OCI-LY7 (cell line): ENCODE results near the gene SERHL2. TPM values are rescaled to one million over a fixed set of nuclear protein-coding genes. Genes with fewer than 3 reads are reported as not detected.

ENCODE experiments used
- BruUV-seq: library from RNA; stranded (reverse); fragments of 400-500 nt; replicated peaks from 2 replicates; lab custom pipeline; 2021; lab: Mats Ljungman, UMichigan
- CTCF ChIA-PET: fragments of 300-600 bp; sonication (Branson Sonifier 250); formaldehyde crosslinking; loops from one replicate; lab custom pipeline; 2022; ENCODE audit warnings: antibody characterized with exemption; ENCODE audit not compliant: unreplicated experiment; lab: Charles Lee
- POLR2A ChIA-PET: fragments of 300-600 bp; sonication (Branson Sonifier 250); formaldehyde crosslinking; loops from one replicate; lab custom pipeline; 2022; ENCODE audit warnings: antibody characterized with exemption; lab: Charles Lee
- DNase-seq: peaks from one replicate; pipeline ENCODE4 v3.0.0-alpha.2; 2015; ENCODE audit warnings: low spot score
- H2AFZ ChIP-seq: fragments of 200-600 bp; sonication (generic), shearing (Covaris generic); 2 replicates; pipeline ENCODE4 v1.6.1; 2014; ENCODE audit warnings: mild to moderate bottlenecking, antibody characterized with exemption, low read length, moderate library complexity
- H3K27ac ChIP-seq: fragments of 200-600 bp; sonication (generic); 2 replicates; pipeline ENCODE4 v1.5.1; 2014; ENCODE audit warnings: mixed run types, low read depth, mild to moderate bottlenecking, moderate library complexity, low read length, inconsistent platforms; ENCODE audit not compliant: poor library complexity, severe bottlenecking
- H3K36me3 ChIP-seq: fragments of 200-600 bp; sonication (generic); 2 replicates; pipeline ENCODE4 v1.6.1; 2014; ENCODE audit warnings: mild to moderate bottlenecking, antibody characterized with exemption, low read length, moderate library complexity, mixed read lengths; ENCODE audit not compliant: insufficient read depth
- H3K4me1 ChIP-seq: fragments of 200-600 bp; sonication (generic); 2 replicates; pipeline ENCODE4 v1.5.1; 2014; ENCODE audit warnings: mild to moderate bottlenecking, low read length; ENCODE audit not compliant: insufficient read depth, poor library complexity, severe bottlenecking
- H3K4me2 ChIP-seq: fragments of 200-600 bp; sonication (generic); 2 replicates; pipeline ENCODE4 v1.6.1; 2014; ENCODE audit warnings: mild to moderate bottlenecking, low read length
- H3K4me3 ChIP-seq: fragments of 200-600 bp; sonication (generic); 2 replicates; pipeline ENCODE4 v1.5.1; 2014; ENCODE audit warnings: mild to moderate bottlenecking, low read depth, low read length; ENCODE audit not compliant: poor library complexity, severe bottlenecking
- H3K79me2 ChIP-seq: fragments of 200-600 bp; sonication (generic); 2 replicates; pipeline ENCODE4 v1.6.1; 2016; ENCODE audit warnings: low read depth, mild to moderate bottlenecking, low read length, moderate library complexity, mixed read lengths; ENCODE audit not compliant: insufficient read depth
- H3K9me2 ChIP-seq: fragments of 200-600 bp; sonication (generic); 2 replicates; pipeline ENCODE4 v1.6.1; 2016; ENCODE audit warnings: mild to moderate bottlenecking, low read length, mixed read lengths; ENCODE audit not compliant: insufficient read depth
- H3K9me3 ChIP-seq: fragments of 200-600 bp; sonication (generic); 2 replicates; pipeline ENCODE4 v1.6.1; 2014; ENCODE audit warnings: mild to moderate bottlenecking, mixed run types, low read length, mixed read lengths
- H4K20me1 ChIP-seq: fragments of 200-600 bp; sonication (generic); 2 replicates; pipeline ENCODE4 v1.6.1; 2014; ENCODE audit warnings: mild to moderate bottlenecking, antibody characterized with exemption, low read length, moderate library complexity, mixed read lengths; ENCODE audit not compliant: insufficient read depth
- CTCF ChIP-seq: fragments of 200-600 bp; sonication (generic); conservative IDR thresholded peaks from 2 replicates; pipeline ENCODE4 v1.5.1; 2014; ENCODE audit warnings: mild to moderate bottlenecking, antibody characterized with exemption, low read length, moderate library complexity, mixed read lengths
- EZH2phosphoT487 ChIP-seq: fragments of 200-600 bp; sonication (generic); IDR thresholded peaks from 2 replicates; pipeline ENCODE4 v1.6.1; 2018; ENCODE audit warnings: low read depth, borderline replicate concordance, mild to moderate bottlenecking, mixed run types, antibody characterized with exemption, low read length, moderate library complexity, mixed read lengths
- intact Hi-C: fragments of 100-400 bp; cut with micrococcal nuclease; formaldehyde crosslinking; loops from one replicate; pipeline ENCODE4 v1.10.0; 2022; ENCODE audit not compliant: unreplicated experiment
- total RNA-seq, 2 experiments: library from RNA; depleted of rRNA in 1 of 2; stranded (reverse); fragments of >200 nt in 1 of 2; shearing (Covaris generic) in 1 of 2; gene quantifications; 2 replicates each; pipeline ENCODE4 v1.2.3, GENCODE V29; 2014 to 2022

The SERHL2 gene
- total RNA-seq, 2 experiments from 2014 or later, result 36.4 to 98.0 TPM

GRCh38 chr22:42611051-42611450 lies 57.3 kb downstream of the SERHL2 start:
- Histone ChIP-seq H3K4me2 (peak overlapping the region; percentile 11; the same call in 1 of the 2 replicates), H3K9me3 (no peaks in the 10 kb centered on the region), H3K36me3 (peaks cover 67% of the 10 kb centered on the region), H3K79me2 (peaks cover 79% of the 10 kb centered on the region), H3K27ac (no peak overlapping the region), H3K4me3 (no peak overlapping the region), H2AFZ (no peak overlapping the region), H3K9me2 (no peaks in the 10 kb centered on the region), H4K20me1 (peaks cover 25% of the 10 kb centered on the region), H3K4me1 (peaks cover 31% of the 10 kb centered on the region)
- intact Hi-C loops, result loop anchor here (5.0 to 10.0 kb wide), 3 partner anchors 99 to 1166 kb away; partner anchors contain the start of gene TOB2
- POLR2A ChIA-PET, result interaction anchor here (0.5 to 0.8 kb wide), 2 partner anchors 11 to 29 kb away, joined by 3 to 4 read pairs; no protein-coding TSS in a partner anchor
- no peak for DNase-seq
- BruUV-seq, result no TSS peak
- CTCF ChIA-PET, result interaction anchor here (0.6 kb wide), 1 partner anchor 231 kb away, joined by 3 read pairs; no protein-coding TSS in a partner anchor
- TF ChIP-seq CTCF (no peak), EZH2phosphoT487 (no peak)

GRCh38 chr22:42612336-42612735 lies 58.6 kb downstream of the SERHL2 start:
- Histone ChIP-seq H2AFZ (no peak overlapping the region), H3K4me1 (peaks cover 34% of the 10 kb centered on the region), H3K4me3 (peak overlapping the region; percentile 85), H4K20me1 (peaks cover 25% of the 10 kb centered on the region), H3K4me2 (peak overlapping the region; percentile 92), H3K27ac (no peak overlapping the region), H3K9me3 (no peaks in the 10 kb centered on the region), H3K79me2 (peaks cover 68% of the 10 kb centered on the region), H3K9me2 (no peaks in the 10 kb centered on the region), H3K36me3 (peaks cover 58% of the 10 kb centered on the region)
- intact Hi-C loops, result loop anchor here (2.0 to 10.0 kb wide), 4 partner anchors 60 to 1168 kb away; partner anchors contain the start of genes SERHL2 and TOB2
- no TSS peak for BruUV-seq
- no peak for TF ChIP-seq EZH2phosphoT487
- TF ChIP-seq CTCF, result no peak
- ChIA-PET CTCF (no interaction called here), POLR2A (no interaction called here)
- no peak for DNase-seq

- Histone ChIP-seq H2AFZ (peak overlapping the region; percentile 56; the same call in 1 of the 2 replicates), H3K79me2 (peaks cover 55% of the 10 kb centered on the region), H3K4me2 (peak overlapping the region; percentile 92), H3K4me1 (peaks cover 34% of the 10 kb centered on the region), H3K9me2 (no peaks in the 10 kb centered on the region), H3K36me3 (peaks cover 45% of the 10 kb centered on the region), H3K4me3 (peak overlapping the region; percentile 85), H4K20me1 (peaks cover 25% of the 10 kb centered on the region), H3K9me3 (no peaks in the 10 kb centered on the region), H3K27ac (peak overlapping the region; percentile 92)
- ChIA-PET CTCF (no interaction called here), POLR2A (interaction anchor here (1.0 to 2.7 kb wide), 4 partner anchors 19 to 105 kb away, joined by 3 to 7 read pairs (median 4); no protein-coding TSS in a partner anchor)
- intact Hi-C loops, result loop anchor here (2.0 to 10.0 kb wide), 5 partner anchors 61 to 1169 kb away; partner anchors contain the start of genes SERHL2 and TOB2
- no peak for TF ChIP-seq CTCF
- TF ChIP-seq EZH2phosphoT487, result no peak
- no TSS peak for BruUV-seq
- no peak for DNase-seq
Observed at GRCh38 chr22:42613872-42614301, 60.1 kb downstream of the SERHL2 start.
